ENCODE results near the gene DNAH10.
"Not testable (repeated sequence)": the region's sequence is repeated elsewhere in the genome, so short reads cannot be mapped to it uniquely, and the experiment has no call there.

DNAH10 gene

GRCh38 chr12:123748661-123749060 is 13.4 kb upstream of the DNAH10 start:
- DNase-seq (ENCODE audit: low read depth), result no peak

GRCh38 chr12:123749355-123749754 is 12.7 kb upstream of the DNAH10 start:
- no peak for DNase-seq (ENCODE audit: low read depth)

GRCh38 chr12:123750159-123750656 is 11.9 kb upstream of the DNAH10 start:
- no peak for DNase-seq (ENCODE audit: low read depth)

GRCh38 chr12:123752046-123752445 is 10.1 kb upstream of the DNAH10 start:
- no peak for DNase-seq (ENCODE audit: low read depth)

DNA sequence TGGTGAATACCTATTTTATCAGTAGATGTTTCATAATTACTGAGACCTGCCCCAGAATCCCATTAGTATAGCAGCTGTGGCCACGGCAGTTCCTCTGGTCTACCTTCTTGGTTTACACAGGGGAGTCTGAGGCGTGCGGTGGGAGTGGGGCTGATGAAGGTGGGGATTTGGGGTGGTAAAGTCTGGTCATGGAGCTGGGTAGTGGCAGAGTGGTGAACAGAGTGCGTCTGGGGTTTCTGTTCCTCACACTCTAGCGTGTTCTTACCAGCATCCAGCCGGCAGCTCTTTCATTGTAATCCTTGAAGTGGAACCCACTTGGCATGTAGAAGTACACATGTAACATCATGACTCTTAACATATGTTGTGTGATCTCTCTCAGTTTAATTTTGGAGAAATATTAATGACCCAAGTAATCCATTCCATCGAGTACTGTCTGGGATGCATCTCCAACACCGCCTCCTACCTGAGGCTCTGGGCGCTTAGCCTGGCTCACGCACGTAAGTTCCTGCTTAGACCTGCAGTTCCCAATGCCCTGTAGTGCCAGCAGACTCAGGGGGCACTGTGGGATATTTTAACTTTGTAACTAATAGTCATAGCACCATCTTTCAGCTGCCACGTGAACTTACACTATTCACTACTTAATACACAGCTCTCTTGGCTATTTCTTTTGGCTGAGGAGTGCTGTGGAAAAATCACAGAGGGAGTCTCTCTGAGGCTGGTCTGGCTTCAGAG is 7.9 kb upstream of the DNAH10 start:
- no peak for DNase-seq (ENCODE audit: low read depth)

DNA sequence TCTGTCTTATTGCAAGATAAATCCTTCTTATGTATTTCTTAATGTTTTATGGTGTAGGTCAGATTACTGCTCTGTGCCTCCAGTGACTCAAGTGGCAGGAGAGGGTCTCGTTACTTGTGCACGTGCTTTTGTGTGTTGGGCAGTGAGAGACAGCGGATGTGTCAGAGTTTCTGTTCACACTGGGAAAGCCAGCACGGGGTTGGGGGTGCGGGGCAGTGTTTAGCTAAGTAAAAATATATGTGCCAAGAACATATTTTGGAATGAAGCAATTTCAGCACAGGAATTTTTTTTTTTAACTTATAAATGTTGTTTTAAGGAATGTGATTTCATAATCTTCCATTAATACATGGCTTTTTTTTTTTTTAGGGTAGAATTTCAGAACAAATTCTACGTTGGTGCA is 4.5 kb upstream of the DNAH10 start:
- no peak for DNase-seq (ENCODE audit: low read depth)

- DNase-seq (ENCODE audit: low read depth), result no peak
These were observed 1.7 kb upstream of the DNAH10 start for GRCh38 chr12:123760267-123760938.

- no peak for DNase-seq (ENCODE audit: low read depth)
These were observed 583 bp downstream of the DNAH10 start for GRCh38 chr12:123762715-123763052.

DNA sequence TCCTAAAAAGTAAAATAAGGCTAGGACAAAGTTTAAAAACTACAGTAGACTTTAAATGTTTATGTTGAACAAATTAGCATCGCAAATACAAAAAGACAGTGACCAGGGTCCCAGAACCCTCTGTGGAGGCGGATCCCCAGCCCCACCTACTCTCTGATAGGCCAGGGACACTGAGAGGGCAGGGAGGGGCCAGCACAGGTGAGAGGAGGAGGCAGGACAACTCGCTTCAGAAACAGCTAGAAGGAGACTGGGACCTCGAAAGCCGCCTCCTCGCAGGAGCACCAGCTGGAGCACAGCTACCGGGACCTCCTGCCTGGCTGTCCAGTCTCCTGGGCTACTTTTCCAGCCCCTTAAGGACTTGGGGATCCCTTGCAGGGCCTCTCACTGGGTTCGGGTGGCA is 992 bp downstream of the DNAH10 start:
- DNase-seq (ENCODE audit: low read depth), result no peak

GRCh38 chr12:123764109-123764508 is 2.0 kb downstream of the DNAH10 start:
- no peak for DNase-seq (ENCODE audit: low read depth)

DNA sequence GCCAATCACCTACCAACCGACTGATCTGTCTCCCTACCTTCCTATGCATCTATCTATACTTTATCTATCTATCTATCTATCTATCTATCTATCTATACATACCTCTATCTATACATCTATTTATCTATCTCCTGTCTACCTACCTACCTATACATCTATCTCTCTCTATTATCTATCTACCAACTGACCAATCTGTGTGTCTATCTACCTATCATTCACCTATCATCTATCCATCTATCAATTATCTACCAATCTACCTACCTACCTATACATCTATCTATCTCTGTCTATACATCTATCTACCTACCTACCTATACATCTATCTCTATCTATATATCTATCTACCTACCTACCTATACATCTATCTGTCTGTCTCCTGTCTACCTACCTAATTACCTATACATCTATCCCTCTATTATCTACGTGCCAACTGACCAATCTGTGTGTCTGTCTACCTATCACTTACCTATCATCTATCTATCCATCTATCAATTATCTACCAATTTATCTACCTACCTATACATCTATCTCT is 3.5 kb downstream of the DNAH10 start:
- no peak for DNase-seq (ENCODE audit: low read depth)

DNA sequence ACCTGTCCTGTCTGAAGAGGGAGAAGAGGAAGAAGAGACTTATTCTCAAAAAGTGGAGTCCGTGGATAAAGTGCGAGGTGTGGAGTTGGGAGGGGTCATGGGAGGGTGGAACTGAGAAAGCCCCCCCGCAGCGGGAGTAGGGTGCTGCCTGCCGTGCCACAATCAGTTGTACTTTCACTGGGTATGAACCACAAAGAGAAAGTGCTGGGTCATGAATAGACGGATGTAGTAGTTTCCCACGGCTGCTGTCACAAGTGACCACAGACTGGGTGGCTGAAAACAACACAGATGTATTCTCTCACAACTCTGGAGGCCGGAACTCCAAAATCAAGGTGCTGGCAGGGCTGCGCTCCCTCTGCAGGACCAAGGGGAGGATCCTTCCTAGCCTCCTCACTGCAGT is 5.5 kb downstream of the DNAH10 start:
- no peak for DNase-seq (ENCODE audit: low read depth)

GRCh38 chr12:123771261-123771660 is 9.2 kb downstream of the DNAH10 start:
- no peak for DNase-seq (ENCODE audit: low read depth)

- DNase-seq (ENCODE audit: low read depth), result no peak
These were observed 10.0 kb downstream of the DNAH10 start for GRCh38 chr12:123772074-123772473.

DNA sequence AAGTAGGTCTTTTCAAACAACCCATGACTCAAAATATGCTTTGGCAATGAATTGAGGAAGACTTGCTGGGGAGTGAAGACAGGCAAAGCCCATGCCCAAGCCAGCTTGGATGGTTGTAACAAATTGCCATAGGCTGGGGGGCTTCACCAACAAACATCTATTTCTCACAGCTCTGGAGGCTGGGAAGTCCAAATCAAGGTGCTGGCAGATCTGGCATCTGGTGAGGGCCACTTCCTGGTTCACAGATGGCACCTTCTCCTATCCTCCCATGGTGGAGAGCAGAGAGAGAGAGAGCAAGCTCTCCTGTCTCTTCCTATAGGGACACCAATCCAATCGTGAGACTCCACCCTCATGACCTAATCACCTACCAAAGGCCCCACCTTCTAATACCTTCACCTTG is 11.3 kb downstream of the DNAH10 start:
- DNase-seq (ENCODE audit: low read depth), result no peak

DNA sequence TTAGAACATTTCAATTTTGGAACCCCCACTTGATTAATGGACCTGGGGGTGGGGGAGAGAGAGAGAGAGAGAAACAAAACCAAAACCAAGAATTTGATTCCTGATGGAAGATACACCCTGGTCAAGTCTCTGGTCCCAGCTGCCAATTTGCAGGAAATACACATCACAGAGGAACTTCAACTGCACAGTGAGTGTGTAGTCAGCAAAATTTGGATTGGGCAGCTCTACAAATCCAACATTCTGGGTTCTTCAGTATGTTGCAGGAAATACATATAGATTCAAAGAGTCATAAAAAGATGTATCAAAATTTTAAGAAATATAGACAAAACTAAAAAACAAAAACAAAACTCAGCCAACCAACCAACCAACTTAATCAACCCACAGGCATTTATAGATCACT is 17.4 kb downstream of the DNAH10 start:
- no peak for DNase-seq (ENCODE audit: low read depth)

- DNase-seq (ENCODE audit: low read depth), result no peak
These were observed 21.1 kb downstream of the DNAH10 start for GRCh38 chr12:123782997-123783792.

GRCh38 chr12:123787466-123787865 is 25.4 kb downstream of the DNAH10 start:
- no peak for DNase-seq (ENCODE audit: low read depth)

DNA sequence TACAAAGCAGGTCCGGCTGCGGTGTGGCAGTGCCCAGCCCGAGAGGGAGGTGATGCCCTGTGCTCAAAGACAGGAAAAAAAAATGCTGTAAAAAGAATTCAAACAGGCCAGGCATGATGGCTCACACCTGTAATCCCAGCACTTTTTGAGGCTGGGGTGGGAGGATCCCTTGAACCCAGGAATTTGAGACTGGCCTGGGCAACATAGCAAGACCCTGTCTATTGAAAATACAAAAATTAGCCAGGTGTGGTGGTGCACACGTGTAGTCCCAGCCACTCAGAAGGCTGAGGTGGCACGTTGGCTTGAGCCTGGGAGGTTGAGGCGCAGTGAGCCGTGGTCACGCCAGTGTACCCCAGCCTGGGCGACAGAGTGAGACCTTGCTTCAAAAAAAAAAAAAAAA is 26.4 kb downstream of the DNAH10 start:
- DNase-seq (ENCODE audit: low read depth), result no peak

DNA sequence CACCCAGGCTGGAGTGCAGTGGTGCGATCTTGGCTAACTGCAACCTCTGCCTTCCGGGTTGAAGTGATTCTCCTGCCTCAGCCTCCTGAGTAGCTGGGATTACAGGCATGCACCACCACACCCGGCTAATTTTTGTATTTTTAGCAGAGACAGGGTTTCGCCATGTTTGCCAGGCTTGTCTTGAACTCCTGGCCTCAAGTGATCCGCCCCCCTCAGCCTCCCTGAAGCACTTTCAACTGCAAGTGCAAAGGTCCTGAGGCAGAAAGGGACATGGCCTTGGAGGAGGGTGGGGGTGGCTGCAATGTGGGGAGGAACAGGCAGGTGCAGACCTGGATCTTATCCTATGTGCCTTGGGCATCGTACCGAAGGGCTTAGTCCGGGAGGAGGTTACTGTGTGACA is 27.3 kb downstream of the DNAH10 start:
- not testable (repeated sequence) for DNase-seq (ENCODE audit: low read depth)

DNA sequence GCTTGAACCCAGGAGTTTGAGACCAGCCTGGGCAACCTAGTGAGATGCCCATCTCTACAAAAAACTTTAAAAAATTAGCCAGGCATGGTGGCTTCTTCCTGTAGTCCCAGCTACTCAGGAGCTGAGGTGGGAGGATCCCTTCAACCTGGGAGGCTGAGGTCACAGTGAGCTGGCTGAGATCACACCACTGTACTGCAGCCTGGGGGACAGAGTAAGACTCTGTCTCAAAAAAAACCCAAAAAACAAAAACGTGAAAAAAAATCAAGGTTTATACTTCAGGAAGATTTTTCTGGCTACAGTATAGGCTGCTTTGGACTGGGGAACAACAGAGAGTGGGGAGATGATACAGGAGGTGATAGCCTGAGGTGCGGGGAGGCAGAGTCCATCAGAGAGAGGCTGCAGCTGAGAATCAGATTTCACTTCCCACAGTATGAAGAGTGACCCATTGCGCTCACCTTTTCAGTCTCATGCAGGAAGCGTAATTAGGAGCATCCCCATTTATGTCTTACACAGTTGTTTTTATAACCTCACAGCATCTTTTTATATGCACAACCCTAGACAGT is 28.9 kb downstream of the DNAH10 start:
- DNase-seq (ENCODE audit: low read depth), result no peak

GRCh38 chr12:123794027-123794426 is 31.9 kb downstream of the DNAH10 start:
- DNase-seq (ENCODE audit: low read depth), result no peak
